HepG2 (cell line): Measurements from ENCODE around the gene YIPF2. TPM values are rescaled to one million over a fixed set of nuclear protein-coding genes. Genes with fewer than 3 reads are reported as not detected.

Source experiments
- ARHGAP35 ChIP-seq: sonication (generic); formaldehyde crosslinking; IDR thresholded peaks from 2 replicates; pipeline ENCODE4 v1.9.0; 2022; ENCODE audit warnings: mild to moderate bottlenecking, inconsistent platforms, moderate library complexity, missing genetic modification reagents, borderline replicate concordance
- CBX5 ChIP-seq: sonication (generic); formaldehyde crosslinking; IDR thresholded peaks from 2 replicates; pipeline ENCODE4 v1.4.0; 2020; ENCODE audit warnings: missing genetic modification reagents, borderline replicate concordance
- CHD4 ChIP-seq: fragments of 200-600 bp; sonication (generic); IDR thresholded peaks from 2 replicates; pipeline ENCODE4 v1.7.0; 2017; ENCODE audit warnings: mild to moderate bottlenecking, low read length, borderline replicate concordance
- ETV6 ChIP-seq: sonication (generic); formaldehyde crosslinking; conservative IDR thresholded peaks from 2 replicates; pipeline ENCODE4 v1.4.0; 2020; ENCODE audit warnings: missing genetic modification reagents
- HDAC6 ChIP-seq: fragments of 200-600 bp; sonication (generic); IDR thresholded peaks from 2 replicates; pipeline ENCODE4 v1.7.0; 2017; ENCODE audit warnings: mild to moderate bottlenecking, antibody characterized with exemption, low read length, low read depth
- JUNB ChIP-seq: sonication (generic); formaldehyde crosslinking; IDR thresholded peaks from 2 replicates; pipeline ENCODE4 v1.8.0; 2022; ENCODE audit warnings: missing genetic modification reagents, mild to moderate bottlenecking, borderline replicate concordance
- KLF12 ChIP-seq: sonication (generic); formaldehyde crosslinking; IDR thresholded peaks from 2 replicates; pipeline ENCODE4 v1.4.0; 2020; ENCODE audit warnings: missing genetic modification reagents, borderline replicate concordance
- MAFK ChIP-seq, 2 experiments: IDR thresholded peaks in 1 of 2; conservative IDR thresholded peaks in 1 of 2; 2 replicates each; pipeline ENCODE4 v1.6.1; 2011; ENCODE audit warnings: improper control_type of control experiment in 2 of 2, low read length in 2 of 2
- PITX1 ChIP-seq: sonication (generic); formaldehyde crosslinking; IDR thresholded peaks from 2 replicates; pipeline ENCODE4 v1.5.1; 2020; ENCODE audit warnings: mild to moderate bottlenecking, missing genetic modification reagents
- PRPF4 ChIP-seq: fragments of 200-400 bp; formaldehyde crosslinking; IDR thresholded peaks from 2 replicates; pipeline ENCODE4 v1.6.1; 2016; ENCODE audit warnings: low read length, low read depth; ENCODE audit not compliant: poor library complexity, severe bottlenecking
- RXRB ChIP-seq: IDR thresholded peaks from 2 replicates; pipeline ENCODE4 v1.6.1; 2016; ENCODE audit warnings: borderline replicate concordance, missing genetic modification reagents, missing compliant biosample characterization
- SRSF9 ChIP-seq: fragments of 200-400 bp; formaldehyde crosslinking; IDR thresholded peaks from 2 replicates; pipeline ENCODE4 v1.6.1; 2018; ENCODE audit warnings: borderline replicate concordance, mild to moderate bottlenecking, low read depth, low read length; ENCODE audit not compliant: insufficient read depth, poor library complexity, severe bottlenecking
- TBP ChIP-seq: sonication (generic); formaldehyde crosslinking; IDR thresholded peaks from 2 replicates; pipeline ENCODE4 v1.5.0; 2020; ENCODE audit warnings: missing genetic modification reagents
- ZBTB1 ChIP-seq: sonication (generic); formaldehyde crosslinking; IDR thresholded peaks from 2 replicates; pipeline ENCODE4 v1.4.0; 2020; ENCODE audit warnings: missing genetic modification reagents, borderline replicate concordance
- ZBTB4 ChIP-seq: sonication (generic); formaldehyde crosslinking; IDR thresholded peaks from 2 replicates; pipeline ENCODE4 v1.4.0; 2020; ENCODE audit warnings: missing genetic modification reagents, mild to moderate bottlenecking, borderline replicate concordance
- ZFY ChIP-seq: sonication (generic); formaldehyde crosslinking; IDR thresholded peaks from 2 replicates; pipeline ENCODE4 v1.4.0; 2020; ENCODE audit warnings: missing genetic modification reagents
- ZNF441 ChIP-seq: sonication (generic); formaldehyde crosslinking; IDR thresholded peaks from 2 replicates; pipeline ENCODE4 v1.7.0; 2021; ENCODE audit warnings: missing genetic modification reagents, borderline replicate concordance
- ZNF451 ChIP-seq: sonication (generic); formaldehyde crosslinking; IDR thresholded peaks from 2 replicates; pipeline ENCODE4 v1.5.0; 2020; ENCODE audit warnings: mild to moderate bottlenecking, missing genetic modification reagents
- ZNF678 ChIP-seq: sonication (generic); formaldehyde crosslinking; IDR thresholded peaks from 2 replicates; pipeline ENCODE4 v1.4.0; 2020; ENCODE audit warnings: mild to moderate bottlenecking, missing genetic modification reagents
- ZNF770 ChIP-seq: sonication (generic); formaldehyde crosslinking; IDR thresholded peaks from 2 replicates; pipeline ENCODE4 v1.5.0; 2020; ENCODE audit warnings: mild to moderate bottlenecking, missing genetic modification reagents
- ZNF879 ChIP-seq: sonication (generic); formaldehyde crosslinking; IDR thresholded peaks from 2 replicates; pipeline ENCODE4 v1.8.1; 2023; ENCODE audit warnings: missing genetic modification reagents
- polyA plus RNA-seq, 8 experiments: library from polyadenylated mRNA; depleted of rRNA in 3 of 8; stranded (reverse) in 7 of 8; unstranded in 1 of 8; fragments of >200 nt; fragmentation: Illumina TruSeq in 4 of 8; extraction: Trizol in 4 of 8; gene quantifications; 2 replicates each; pipeline versions ENCODE4 v1.2.1 to v1.2.3, GENCODE V29; 2011 to 2016; ENCODE audit warnings: low read depth in 4 of 8, missing spikeins in 1 of 8, mixed read lengths in 1 of 8; ENCODE audit not compliant: insufficient read depth in 1 of 8
- total RNA-seq, 5 experiments: library from RNA; depleted of rRNA; stranded (reverse); fragments of >200 nt; fragmentation: Illumina TruSeq; extraction: Trizol; gene quantifications; 2 replicates each; pipeline ENCODE4 v1.2.3, GENCODE V29; 2016; ENCODE audit warnings: low read depth in 1 of 5

YIPF2 gene
- total and polyA plus RNA-seq, 2 of the 13 experiments (the other 11 are each of a cell fraction or from before 2014, with no cell fraction given): 37.3 to 53.2 TPM

- TF ChIP-seq CBX5 (CRISPR knock-in tag) (no peak), MAFK (conservative IDR thresholded peaks at IDR 0.05 in 1 of 2, IDR thresholded peaks at IDR 0.05 in 1 of 2; ENCODE audit: low read length in 2 of 2) (no peak), TBP (CRISPR knock-in tag) (no peak), PRPF4 (no peak), RXRB (CRISPR knock-in tag) (no peak), ZBTB1 (CRISPR knock-in tag) (no peak), ZNF678 (CRISPR knock-in tag) (no peak), ETV6 (CRISPR knock-in tag) (peak; percentile 62; the same call in 1 of the 2 replicates), ARHGAP35 (CRISPR knock-in tag) (peak; percentile 82; the same call in 1 of the 2 replicates), CHD4 (no peak), ZFY (CRISPR knock-in tag) (peak; percentile 98), SRSF9 (no peak), ZNF451 (CRISPR knock-in tag) (peak; percentile 78; the same call in 1 of the 2 replicates), JUNB (CRISPR knock-in tag) (no peak), KLF12 (CRISPR knock-in tag) (peak; percentile 13; the same call in 1 of the 2 replicates), ZNF879 (CRISPR knock-in tag) (no peak), ZNF770 (peak; percentile 63), ZBTB4 (CRISPR knock-in tag) (no peak), HDAC6 (no peak), PITX1 (CRISPR knock-in tag) (no peak), ZNF441 (CRISPR knock-in tag) (peak; percentile 21; the same call in 1 of the 2 replicates)
Observed at GRCh38 chr19:10960314-10961072, 32.1 kb upstream of the YIPF2 start, which contains the start of gene SMARCA4 (continued).
